Ovary (tissue), 9 donors: ENCODE data around the gene DGKD. TPM values are rescaled to one million over a fixed set of nuclear protein-coding genes. Genes with fewer than 3 reads are reported as not detected.
A peak's percentile ranks its signal among the peaks of the same experiment; 100 is the strongest.
"Not testable (repeated sequence)": the region's sequence is repeated elsewhere in the genome, so short reads cannot be mapped to it uniquely, and the experiment has no call there.

Experiments used
- DNase-seq, 5 donors: peaks; one replicate each; pipeline ENCODE4 v3.0.0-alpha.2; 2019 to 2020
- H3K27ac ChIP-seq, 2 donors: fragments of 200-600 bp; one replicate each; pipeline versions ENCODE4 v1.5.1 to v1.8.0; 2019 to 2022
- H3K27me3 ChIP-seq: fragments of 200-600 bp; one replicate; pipeline ENCODE4 v1.8.0; 2022
- H3K36me3 ChIP-seq: fragments of 200-600 bp; sonication (generic); one replicate; pipeline ENCODE4 v1.5.1; 2019
- H3K4me1 ChIP-seq: one replicate; pipeline ENCODE4 v1.8.1; 2013; ENCODE audit warnings: mild to moderate bottlenecking, moderate library complexity; ENCODE audit not compliant: insufficient read depth
- H3K4me3 ChIP-seq: fragments of 200-600 bp; sonication (generic); one replicate; pipeline ENCODE4 v1.5.1; 2017
- H3K9me3 ChIP-seq, 2 donors: fragments of 200-600 bp in 1 of 2; sonication (generic) in 1 of 2; one replicate each; pipeline versions ENCODE4 v1.5.1 to v1.8.1; 2013 to 2019; ENCODE audit warnings: mild to moderate bottlenecking in 1 of 2, moderate library complexity in 1 of 2
- CTCF ChIP-seq, 3 donors: fragments of 450-650 bp in 2 of 3; fragments of 200-600 bp in 1 of 3; IDR thresholded peaks; one replicate each; pipeline versions ENCODE4 v1.5.1 to v1.8.0; 2016 to 2022; ENCODE audit warnings: antibody characterized with exemption in 3 of 3, mild to moderate bottlenecking in 1 of 3
- EP300 ChIP-seq: sonication (generic); formaldehyde crosslinking; IDR thresholded peaks from one replicate; pipeline ENCODE4 v1.6.1; 2017; ENCODE audit warnings: antibody characterized with exemption
- POLR2A ChIP-seq: fragments of 450-650 bp; IDR thresholded peaks from one replicate; pipeline ENCODE4 v1.6.1; 2017; ENCODE audit warnings: antibody characterized with exemption, mild to moderate bottlenecking, moderate library complexity
- WGBS, 3 donors: extraction: QIAGEN DNeasy Blood & Tissue Kit in 1 of 3; methylation state at CpG; one replicate each; pipeline versions ENCODE4 v1.1.5 to v1.1.7; 2013 to 2017; 5-methylcytosine and 5-hydroxymethylcytosine counted together
- intact Hi-C, 4 donors: fragments of 100-400 bp; cut with DNase I; formaldehyde crosslinking; loops; one replicate each; pipeline versions ENCODE4 v1.11.0 to v1.15.1; 2022 to 2023
- polyA plus RNA-seq, 2 donors: library from polyadenylated mRNA; stranded (reverse); fragments of 200-250 nt in 1 of 2; fragments of 350-450 nt in 1 of 2; fragmentation: Illumina TruSeq in 1 of 2; extraction: RNeasy Lipid Tissue Mini Kit (QIAGEN cat#74804) in 1 of 2; gene quantifications; one replicate each; pipeline ENCODE4 v1.2.3, GENCODE V29; 2013 to 2014
- total RNA-seq, 7 donors: library from RNA; depleted of rRNA in 2 of 7; stranded (reverse); fragments of >200 nt in 2 of 7; fragmentation: NEBNext Ultra II Directional in 3 of 7; extraction: Animal tissue kit (Norgen Biotek cat#: 25700) in 3 of 7; gene quantifications; one replicate each; pipeline versions ENCODE4 v1.1.0 to v1.2.4, GENCODE V29; 2016 to 2023
- donor health status: DM: no; HTN: no; CAD: no; lungs with moderate emphysema.
- donor health status: DM: no; HTN: no; CAD: no.
- donor health status: Bipolar disorder and iron deficiency.
- donor health status: DM: yes; HTN: yes; CAD: no.
- donor health status: DM: no; HTN: no; CAD: no.
- donor health status: DM: yes; HTN: yes; CAD: no.

Gene DGKD
- total and polyA plus RNA-seq, 9 donors = 9.4 to 81.8 (median 36.3) TPM

GRCh38 chr2:233387667-233388528 is 33.6 kb downstream of the DGKD start:
- WGBS, 3 donors = 1 to 8% (median 4%) methylated on average over 25 of the region's 25 CpGs
- H3K27ac ChIP-seq = peak overlapping the region; percentile 59 to 91
- peaks cover 32% of the 10 kb centered on the region for H3K4me1 ChIP-seq
- H3K9me3 ChIP-seq = no peaks in the 10 kb centered on the region
- no peaks in the 10 kb centered on the region for H3K36me3 ChIP-seq
- peak; percentile 95 to 97 (median 97) for DNase-seq
- peak; percentile 50 for TF ChIP-seq POLR2A
- peak in 1 of 3 donors; percentile 28 for TF ChIP-seq CTCF (IDR thresholded peaks at IDR 0.05)
- no peak for TF ChIP-seq EP300
- intact Hi-C loops = loop anchor here in 1 of 4 donors (10.0 kb wide), 1 partner anchor 57 kb away; no protein-coding TSS in a partner anchor
- peak overlapping the region; percentile 10 for H3K4me3 ChIP-seq
- H3K27me3 ChIP-seq = no peaks in the 10 kb centered on the region

- no peaks in the 10 kb centered on the region for H3K36me3 ChIP-seq
- H3K27ac ChIP-seq = peak overlapping the region; percentile 59 to 91
- 33 to 39% (median 36%) methylated on average over 8 of the region's 8 CpGs for WGBS, 3 donors
- TF ChIP-seq POLR2A = no peak
- TF ChIP-seq CTCF (IDR thresholded peaks at IDR 0.05) = no peak
- no peak for TF ChIP-seq EP300
- no peaks in the 10 kb centered on the region for H3K27me3 ChIP-seq
- H3K9me3 ChIP-seq = no peaks in the 10 kb centered on the region
- no peak overlapping the region for H3K4me3 ChIP-seq
- intact Hi-C loops = loop anchor here in 1 of 4 donors (10.0 kb wide), 1 partner anchor 55 kb away; no protein-coding TSS in a partner anchor
- DNase-seq = no peak
- H3K4me1 ChIP-seq = peaks cover 27% of the 10 kb centered on the region
Measured at GRCh38 chr2:233389601-233390125, 35.4 kb downstream of the DGKD start.

- TF ChIP-seq EP300 (no peak), CTCF (IDR thresholded peaks at IDR 0.05) (no peak), POLR2A (no peak)
- Histone ChIP-seq H3K4me1 (peaks cover 5% of the 10 kb centered on the region), H3K27me3 (no peaks in the 10 kb centered on the region), H3K27ac (no peak overlapping the region), H3K4me3 (no peak overlapping the region), H3K36me3 (no peaks in the 10 kb centered on the region), H3K9me3 (no peaks in the 10 kb centered on the region)
- intact Hi-C loops = no loop called here
- WGBS, 3 donors = 96 to 100% (median 97%) methylated on average over 7 of the region's 7 CpGs
- no peak for DNase-seq
Measured at GRCh38 chr2:233395687-233396086, 41.4 kb downstream of the DGKD start.

- intact Hi-C loops, H3K4me1 ChIP-seq, H3K9me3 ChIP-seq, H3K36me3 ChIP-seq, H3K4me3 ChIP-seq, H3K27ac ChIP-seq, H3K27me3 ChIP-seq: not testable (repeated sequence)
- peak in 1 of 5 donors; percentile 15 for DNase-seq
- WGBS, 3 donors = 88 to 94% (median 90%) methylated on average over 7 to 12 of the region's 12 CpGs
Measured at GRCh38 chr2:233396726-233397665, 42.7 kb downstream of the DGKD start.
